ENCODE results near the gene PRTG. TPM values are rescaled to one million over a fixed set of nuclear protein-coding genes. Genes with fewer than 3 reads are reported as not detected.

The PRTG gene, protein sequence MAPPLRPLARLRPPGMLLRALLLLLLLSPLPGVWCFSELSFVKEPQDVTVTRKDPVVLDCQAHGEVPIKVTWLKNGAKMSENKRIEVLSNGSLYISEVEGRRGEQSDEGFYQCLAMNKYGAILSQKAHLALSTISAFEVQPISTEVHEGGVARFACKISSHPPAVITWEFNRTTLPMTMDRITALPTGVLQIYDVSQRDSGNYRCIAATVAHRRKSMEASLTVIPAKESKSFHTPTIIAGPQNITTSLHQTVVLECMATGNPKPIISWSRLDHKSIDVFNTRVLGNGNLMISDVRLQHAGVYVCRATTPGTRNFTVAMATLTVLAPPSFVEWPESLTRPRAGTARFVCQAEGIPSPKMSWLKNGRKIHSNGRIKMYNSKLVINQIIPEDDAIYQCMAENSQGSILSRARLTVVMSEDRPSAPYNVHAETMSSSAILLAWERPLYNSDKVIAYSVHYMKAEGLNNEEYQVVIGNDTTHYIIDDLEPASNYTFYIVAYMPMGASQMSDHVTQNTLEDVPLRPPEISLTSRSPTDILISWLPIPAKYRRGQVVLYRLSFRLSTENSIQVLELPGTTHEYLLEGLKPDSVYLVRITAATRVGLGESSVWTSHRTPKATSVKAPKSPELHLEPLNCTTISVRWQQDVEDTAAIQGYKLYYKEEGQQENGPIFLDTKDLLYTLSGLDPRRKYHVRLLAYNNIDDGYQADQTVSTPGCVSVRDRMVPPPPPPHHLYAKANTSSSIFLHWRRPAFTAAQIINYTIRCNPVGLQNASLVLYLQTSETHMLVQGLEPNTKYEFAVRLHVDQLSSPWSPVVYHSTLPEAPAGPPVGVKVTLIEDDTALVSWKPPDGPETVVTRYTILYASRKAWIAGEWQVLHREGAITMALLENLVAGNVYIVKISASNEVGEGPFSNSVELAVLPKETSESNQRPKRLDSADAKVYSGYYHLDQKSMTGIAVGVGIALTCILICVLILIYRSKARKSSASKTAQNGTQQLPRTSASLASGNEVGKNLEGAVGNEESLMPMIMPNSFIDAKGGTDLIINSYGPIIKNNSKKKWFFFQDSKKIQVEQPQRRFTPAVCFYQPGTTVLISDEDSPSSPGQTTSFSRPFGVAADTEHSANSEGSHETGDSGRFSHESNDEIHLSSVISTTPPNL
- 1.6 and 1.7 TPM in 2 replicates for total RNA-seq

DNA sequence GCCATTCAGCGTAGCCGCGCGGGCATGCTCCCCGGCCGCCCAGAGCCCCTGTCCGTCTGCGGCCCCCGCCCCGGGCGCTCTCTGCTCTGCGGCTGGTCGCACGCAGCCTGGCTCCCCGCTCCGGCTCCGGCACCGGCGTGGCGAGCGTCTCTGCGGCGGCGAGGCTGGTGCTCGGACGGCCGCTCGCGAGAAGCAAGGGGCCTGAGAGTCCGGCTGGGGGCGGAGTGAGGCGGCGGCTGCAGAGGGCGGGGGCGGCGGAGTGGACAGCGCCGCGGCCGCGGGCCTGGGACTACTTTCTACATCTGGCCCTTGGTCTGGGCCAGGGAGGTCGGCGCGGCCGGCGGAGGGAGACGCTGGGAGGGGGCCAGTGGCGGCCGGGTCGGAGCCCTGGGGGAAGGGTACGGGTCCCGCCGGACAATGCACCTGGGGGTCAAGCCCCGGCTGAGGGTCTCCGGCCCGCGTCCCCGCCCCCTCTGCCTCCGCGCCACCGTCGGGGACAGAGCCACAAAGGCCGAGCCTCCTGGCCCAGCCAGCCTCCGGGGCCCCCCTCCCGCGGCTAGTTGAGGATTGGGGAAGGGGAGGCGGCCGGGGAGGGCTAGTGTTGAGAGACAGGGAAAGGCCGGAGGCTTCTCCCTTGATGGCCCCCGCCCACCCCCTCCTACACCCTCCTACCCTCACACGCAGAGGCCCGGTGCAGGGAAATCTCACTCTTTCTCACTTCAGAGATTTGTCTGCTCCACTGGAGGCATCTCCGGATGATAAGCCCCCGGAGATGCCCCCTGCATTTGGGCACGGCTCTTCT, at the start of gene PRTG:
PRTG (minus strand) TSS at position 226 of the 802 bp plus-strand sequence; CDS start at position 5, 221 bp downstream.

DNA sequence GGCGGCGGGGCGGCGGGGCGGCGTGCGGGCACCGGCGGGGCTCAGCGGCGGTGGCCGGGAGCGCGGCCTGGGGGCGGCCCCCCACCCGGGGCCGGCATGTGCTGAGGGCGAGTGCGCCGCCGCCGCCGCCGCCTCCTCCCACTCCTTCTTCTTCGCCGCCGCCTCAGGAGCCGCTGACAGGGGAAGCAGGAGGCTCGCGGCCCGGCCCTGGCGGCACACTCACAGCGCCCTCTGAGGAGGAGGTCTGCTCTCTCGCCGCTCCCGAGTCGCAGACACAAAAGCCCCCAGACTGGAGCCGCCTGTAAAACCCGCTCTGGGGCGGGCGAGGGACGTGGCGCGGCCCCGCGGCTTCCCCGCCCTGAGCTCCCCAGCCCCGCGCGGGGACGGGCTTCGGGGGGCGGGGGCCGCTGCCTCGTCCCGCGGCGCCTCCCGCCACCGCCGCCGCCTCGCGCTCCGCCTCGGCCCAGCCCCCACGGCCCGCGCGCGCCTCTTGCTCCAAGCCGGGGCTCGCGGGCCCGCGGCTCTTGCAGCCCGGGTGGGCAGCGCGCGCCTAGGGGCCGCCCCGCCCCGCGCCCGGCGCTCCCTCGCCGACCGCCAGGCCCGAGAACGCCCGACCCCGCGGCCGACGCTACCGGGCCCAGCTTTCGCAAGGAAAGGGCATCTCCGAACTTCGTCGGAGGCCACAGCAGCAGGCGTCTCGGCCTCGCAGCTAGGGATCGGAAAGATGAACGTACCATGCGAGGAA, 154.7 kb downstream of the PRTG start, which contains the start of gene PYGO1:
PYGO1 (minus strand) TSS at position 276 of the 745 bp plus-strand sequence. CDS start 462 bp downstream, outside the sequence.

Other genes with a start within 250 kb of the PRTG start
- 1.3 and 4.5 TPM in 2 replicates for gene DNAAF4, start 234.9 kb downstream of the PRTG start, total RNA-seq
- gene PYGO1, start 154.8 kb downstream of the PRTG start, total RNA-seq, result 9.0 and 11.2 TPM in 2 replicates

Measured in smooth muscle cell of trachea (primary cell).